Measurements from ENCODE around the gene XCR1.

DNA sequence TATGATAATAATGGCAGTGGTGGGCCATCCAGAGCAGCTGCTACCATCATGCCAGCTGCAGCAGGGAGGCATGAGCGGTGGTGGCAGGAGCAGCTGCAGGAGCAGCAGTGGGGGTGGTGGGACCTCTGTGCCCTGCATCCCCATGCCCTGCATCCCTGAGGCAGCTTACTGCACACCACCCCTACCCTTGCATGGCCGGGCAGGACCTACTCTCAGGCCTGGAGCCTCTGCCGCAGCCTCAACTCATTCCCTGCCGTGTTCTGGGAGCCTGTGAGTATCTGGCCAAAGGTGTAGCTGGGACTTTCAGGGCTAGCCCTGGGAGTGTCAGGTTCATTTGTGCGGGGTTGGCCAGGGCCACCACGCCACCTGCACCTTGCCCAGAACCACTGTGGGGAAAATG lies 3.3 kb upstream of the XCR1 start:
- TF ChIP-seq, protein P1, sequence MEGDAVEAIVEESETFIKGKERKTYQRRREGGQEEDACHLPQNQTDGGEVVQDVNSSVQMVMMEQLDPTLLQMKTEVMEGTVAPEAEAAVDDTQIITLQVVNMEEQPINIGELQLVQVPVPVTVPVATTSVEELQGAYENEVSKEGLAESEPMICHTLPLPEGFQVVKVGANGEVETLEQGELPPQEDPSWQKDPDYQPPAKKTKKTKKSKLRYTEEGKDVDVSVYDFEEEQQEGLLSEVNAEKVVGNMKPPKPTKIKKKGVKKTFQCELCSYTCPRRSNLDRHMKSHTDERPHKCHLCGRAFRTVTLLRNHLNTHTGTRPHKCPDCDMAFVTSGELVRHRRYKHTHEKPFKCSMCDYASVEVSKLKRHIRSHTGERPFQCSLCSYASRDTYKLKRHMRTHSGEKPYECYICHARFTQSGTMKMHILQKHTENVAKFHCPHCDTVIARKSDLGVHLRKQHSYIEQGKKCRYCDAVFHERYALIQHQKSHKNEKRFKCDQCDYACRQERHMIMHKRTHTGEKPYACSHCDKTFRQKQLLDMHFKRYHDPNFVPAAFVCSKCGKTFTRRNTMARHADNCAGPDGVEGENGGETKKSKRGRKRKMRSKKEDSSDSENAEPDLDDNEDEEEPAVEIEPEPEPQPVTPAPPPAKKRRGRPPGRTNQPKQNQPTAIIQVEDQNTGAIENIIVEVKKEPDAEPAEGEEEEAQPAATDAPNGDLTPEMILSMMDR (conservative IDR thresholded peaks at IDR 0.05; ENCODE audit: low read length) = no peak
- TF ChIP-seq EZH2phosphoT487 (IDR thresholded peaks at IDR 0.05; ENCODE audit: borderline replicate concordance, low read depth, low read length) = no peak
